ENCODE results near the gene ADAMTS9.
A peak's percentile ranks its signal among the peaks of the same experiment; 100 is the strongest.
"Not testable (repeated sequence)": the region's sequence is repeated elsewhere in the genome, so short reads cannot be mapped to it uniquely, and the experiment has no call there.

Gene ADAMTS9

GRCh38 chr3:64548200-64548889, 139.5 kb downstream of the ADAMTS9 start:
- TF ChIP-seq TAF1 (IDR thresholded peaks at IDR 0.05; ENCODE audit: borderline replicate concordance, low read depth, low read length): no peak
- TF ChIP-seq POLR2A (IDR thresholded peaks at IDR 0.05; ENCODE audit: low read depth, low read length): no peak
- TF ChIP-seq POLR2AphosphoS5 (IDR thresholded peaks at IDR 0.05; ENCODE audit: low read depth, low read length): no peak
- DNase-seq (ENCODE audit: insufficient read length): no peak
- FAIRE-seq: no peak

DNA sequence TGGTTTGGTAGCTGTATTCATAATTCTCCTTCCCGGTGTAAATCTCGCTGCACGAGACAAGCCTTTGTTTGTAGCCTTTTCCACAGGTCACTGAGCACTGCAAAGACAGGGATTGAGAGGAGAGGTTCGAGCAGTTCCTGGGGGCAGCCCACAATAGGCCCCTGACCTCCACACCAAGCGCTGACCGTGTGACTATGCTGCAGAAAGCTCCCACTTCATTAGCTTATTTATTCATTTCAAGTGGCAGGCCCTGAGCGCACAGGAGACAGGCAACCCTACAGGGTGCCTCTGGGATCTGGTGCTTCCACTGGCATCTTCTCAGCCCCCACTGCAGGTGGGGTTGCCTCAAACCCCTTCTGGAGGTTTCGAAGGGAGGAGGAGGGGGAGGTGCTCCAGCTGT, 140.9 kb downstream of the ADAMTS9 start:
- FAIRE-seq: no peak
- TF ChIP-seq POLR2A (IDR thresholded peaks at IDR 0.05; ENCODE audit: low read depth, low read length) (no peak), POLR2AphosphoS5 (IDR thresholded peaks at IDR 0.05; ENCODE audit: low read depth, low read length) (no peak), TAF1 (IDR thresholded peaks at IDR 0.05; ENCODE audit: borderline replicate concordance, low read depth, low read length) (no peak)

GRCh38 chr3:64545239-64545638, 142.6 kb downstream of the ADAMTS9 start:
- FAIRE-seq; DNase-seq (ENCODE audit: insufficient read length): not testable (repeated sequence)

More for the DNA sequence above, 140.9 kb downstream of the ADAMTS9 start:
- DNase-seq (ENCODE audit: insufficient read length): no peak

GRCh38 chr3:64541803-64542202, 146.0 kb downstream of the ADAMTS9 start:
- no peak for FAIRE-seq
- TF ChIP-seq POLR2A (IDR thresholded peaks at IDR 0.05; ENCODE audit: low read depth, low read length): no peak
- no peak for TF ChIP-seq TAF1 (IDR thresholded peaks at IDR 0.05; ENCODE audit: borderline replicate concordance, low read depth, low read length)
- no peak for TF ChIP-seq POLR2AphosphoS5 (IDR thresholded peaks at IDR 0.05; ENCODE audit: low read depth, low read length)
- no peak for DNase-seq (ENCODE audit: insufficient read length)

GRCh38 chr3:64539451-64540196, 148.2 kb downstream of the ADAMTS9 start:
- TF ChIP-seq TAF1 (IDR thresholded peaks at IDR 0.05; ENCODE audit: borderline replicate concordance, low read depth, low read length) (no peak), POLR2AphosphoS5 (IDR thresholded peaks at IDR 0.05; ENCODE audit: low read depth, low read length) (no peak), POLR2A (IDR thresholded peaks at IDR 0.05; ENCODE audit: low read depth, low read length) (no peak)
- DNase-seq (ENCODE audit: insufficient read length): no peak
- no peak for FAIRE-seq

- TF ChIP-seq POLR2A (IDR thresholded peaks at IDR 0.05; ENCODE audit: low read depth, low read length) (no peak), POLR2AphosphoS5 (IDR thresholded peaks at IDR 0.05; ENCODE audit: low read depth, low read length) (no peak), TAF1 (IDR thresholded peaks at IDR 0.05; ENCODE audit: borderline replicate concordance, low read depth, low read length) (no peak)
- DNase-seq (ENCODE audit: insufficient read length) (no peak), FAIRE-seq (no peak)
Measured at GRCh38 chr3:64536166-64536565, 151.6 kb downstream of the ADAMTS9 start.

DNA sequence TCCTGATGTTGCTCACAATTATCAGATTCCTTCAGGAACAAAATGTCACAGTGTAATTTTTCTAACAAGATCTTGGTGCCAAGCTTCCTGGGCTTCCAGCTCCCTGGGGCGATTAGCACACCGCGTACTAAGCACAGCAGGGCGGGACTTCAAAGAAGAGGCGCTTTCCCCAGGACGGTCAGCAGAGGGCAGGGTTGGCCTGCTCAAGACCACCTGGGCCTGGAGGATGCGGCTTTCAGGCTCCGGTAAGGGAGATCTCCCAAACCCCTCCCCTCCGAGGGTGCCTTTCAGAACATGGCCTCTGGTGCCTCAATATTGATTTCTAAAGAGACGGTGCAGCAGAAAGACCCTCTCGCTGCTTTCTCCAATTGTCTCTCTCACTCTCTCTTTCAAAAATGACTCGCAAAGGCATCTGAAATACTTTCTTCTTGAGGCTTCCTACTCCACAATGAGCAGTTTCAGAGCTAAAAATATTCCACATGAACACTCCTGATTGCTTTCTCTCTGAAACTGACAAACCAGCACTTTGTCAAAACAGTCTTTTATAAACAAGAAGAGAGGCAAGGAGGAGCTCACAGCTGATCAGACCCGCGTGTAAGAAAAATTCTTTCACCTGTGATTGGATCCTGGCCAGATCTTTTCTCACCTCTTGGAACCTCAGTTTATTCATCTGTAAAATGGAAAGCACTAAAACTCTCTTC, 154.0 kb downstream of the ADAMTS9 start:
- TF ChIP-seq TAF1 (IDR thresholded peaks at IDR 0.05; ENCODE audit: borderline replicate concordance, low read depth, low read length): no peak
- FAIRE-seq: peak; percentile 80
- DNase-seq (ENCODE audit: insufficient read length): peak; percentile 26

DNA sequence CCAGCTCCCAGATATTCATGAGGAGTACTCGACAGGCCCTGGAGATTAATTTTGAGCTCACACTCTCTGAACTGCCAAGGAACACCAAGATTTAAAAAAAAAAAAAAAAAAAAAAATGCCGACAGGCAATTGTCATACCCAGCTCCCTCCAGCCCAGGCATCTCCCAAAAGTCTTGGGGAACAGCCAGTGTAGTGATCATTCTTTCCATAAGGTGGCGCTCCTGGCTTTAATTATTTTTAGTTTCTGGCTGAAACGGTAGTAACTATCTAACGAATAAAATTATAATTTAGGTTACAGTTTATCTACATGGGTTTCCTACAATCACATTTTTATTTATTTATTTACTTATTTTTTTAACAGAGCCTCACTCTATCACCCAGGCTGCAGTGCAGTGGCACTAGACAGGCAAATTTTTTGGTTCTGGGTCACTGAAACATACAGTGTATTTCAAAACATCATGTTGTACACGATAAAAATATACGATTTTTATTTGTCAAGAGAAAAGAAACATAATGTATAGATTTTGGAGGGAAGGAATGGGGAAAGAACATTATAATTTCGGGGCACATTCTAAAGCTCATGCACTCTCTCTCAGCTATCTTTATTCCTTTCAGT, 157.3 kb downstream of the ADAMTS9 start:
- TF ChIP-seq POLR2A (IDR thresholded peaks at IDR 0.05; ENCODE audit: low read depth, low read length): no peak
- no peak for TF ChIP-seq POLR2AphosphoS5 (IDR thresholded peaks at IDR 0.05; ENCODE audit: low read depth, low read length)
- no peak for TF ChIP-seq TAF1 (IDR thresholded peaks at IDR 0.05; ENCODE audit: borderline replicate concordance, low read depth, low read length)
- FAIRE-seq (no peak), DNase-seq (ENCODE audit: insufficient read length) (no peak)

- TF ChIP-seq TAF1 (IDR thresholded peaks at IDR 0.05; ENCODE audit: borderline replicate concordance, low read depth, low read length) (no peak), POLR2AphosphoS5 (IDR thresholded peaks at IDR 0.05; ENCODE audit: low read depth, low read length) (no peak), POLR2A (IDR thresholded peaks at IDR 0.05; ENCODE audit: low read depth, low read length) (no peak)
- FAIRE-seq (no peak), DNase-seq (ENCODE audit: insufficient read length) (no peak)
Measured at GRCh38 chr3:64523324-64523723, 164.5 kb downstream of the ADAMTS9 start.

DNA sequence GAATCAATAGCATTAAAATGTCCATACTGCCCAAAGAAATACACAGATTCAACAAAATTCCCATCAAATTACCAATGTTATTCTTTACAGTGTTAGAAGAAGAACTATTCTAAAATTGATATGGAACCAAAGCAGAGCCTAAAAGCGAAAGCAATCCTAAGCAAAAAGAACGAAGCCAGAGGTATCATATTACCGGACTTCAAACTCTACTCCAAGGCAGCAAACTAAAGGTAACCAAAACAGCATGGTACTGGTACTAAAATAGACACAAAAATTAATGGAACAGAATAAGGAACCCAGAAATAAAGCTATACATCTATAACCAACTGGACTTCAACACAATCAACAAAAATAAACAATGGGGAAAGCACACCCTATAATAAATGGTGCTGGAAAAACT, 167.5 kb downstream of the ADAMTS9 start:
- TF ChIP-seq POLR2A (IDR thresholded peaks at IDR 0.05; ENCODE audit: low read depth, low read length): no peak
- no peak for TF ChIP-seq POLR2AphosphoS5 (IDR thresholded peaks at IDR 0.05; ENCODE audit: low read depth, low read length)
- TF ChIP-seq TAF1 (IDR thresholded peaks at IDR 0.05; ENCODE audit: borderline replicate concordance, low read depth, low read length): no peak
- no peak for DNase-seq (ENCODE audit: insufficient read length)
- no peak for FAIRE-seq

GRCh38 chr3:64518950-64519349, 168.8 kb downstream of the ADAMTS9 start:
- no peak for TF ChIP-seq TAF1 (IDR thresholded peaks at IDR 0.05; ENCODE audit: borderline replicate concordance, low read depth, low read length)
- TF ChIP-seq POLR2A (IDR thresholded peaks at IDR 0.05; ENCODE audit: low read depth, low read length): no peak
- no peak for TF ChIP-seq POLR2AphosphoS5 (IDR thresholded peaks at IDR 0.05; ENCODE audit: low read depth, low read length)
- DNase-seq (ENCODE audit: insufficient read length) (no peak), FAIRE-seq (no peak)
